ENCODE data around the gene GPR31. TPM values are rescaled to one million over a fixed set of nuclear protein-coding genes. Genes with fewer than 3 reads are reported as not detected.

Gene GPR31
- total RNA-seq, 2 experiments from 2014 or later: not detected

DNA sequence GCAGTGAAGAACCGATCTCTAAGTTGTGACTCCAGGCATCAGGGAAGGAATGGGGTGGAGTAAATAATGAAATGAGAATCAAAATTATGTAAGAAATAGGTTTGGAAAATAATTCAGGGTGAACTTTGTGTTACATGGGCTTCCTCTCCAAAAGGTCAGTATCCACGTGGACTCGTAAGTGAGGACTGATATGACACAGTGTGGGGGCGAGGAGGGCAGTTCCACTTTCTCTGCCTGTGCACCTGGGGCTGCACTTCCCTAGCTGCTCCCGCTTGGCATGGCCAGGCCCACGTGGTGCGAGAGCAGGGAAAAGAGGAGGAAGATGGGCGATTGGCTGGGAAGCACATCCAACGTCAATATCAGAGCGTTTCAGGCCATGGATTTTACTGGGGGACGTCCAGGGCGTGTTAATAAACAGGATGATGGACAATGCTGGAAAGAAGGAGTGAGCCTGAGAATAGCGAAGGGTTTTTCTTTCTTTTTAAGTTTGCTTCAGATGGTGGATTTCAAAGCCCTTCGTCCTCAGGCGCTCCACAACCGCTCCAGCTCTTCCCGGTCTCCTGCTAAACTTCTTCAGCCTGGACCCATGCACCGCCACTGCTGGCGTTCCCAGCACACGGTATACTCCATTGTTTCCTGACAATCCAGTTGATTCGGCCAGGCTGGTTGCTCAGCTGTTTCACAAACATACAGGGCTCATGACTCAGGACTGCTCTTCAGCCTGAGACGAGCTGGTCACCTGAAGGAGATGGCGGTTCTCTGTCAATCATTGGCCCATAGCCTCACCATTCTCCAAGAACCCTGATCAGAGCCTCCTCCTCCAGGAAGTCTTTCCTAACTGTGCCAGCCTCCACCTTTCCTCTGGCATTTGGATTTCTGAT lies 23.1 kb downstream of the GPR31 start:
- Mint-ChIP-seq H3K36me3 (ENCODE audit: low read depth) (no peaks in the 10 kb centered on the region), H3K4me3 (no peak overlapping the region), H3K27me3 (ENCODE audit: low read depth) (peaks cover 14% of the 10 kb centered on the region), H3K9me3 (ENCODE audit: insufficient read depth) (no peaks in the 10 kb centered on the region), H3K27ac (no peak overlapping the region), H3K4me1 (ENCODE audit: low read depth) (peaks cover 23% of the 10 kb centered on the region)
- no peak for ATAC-seq
- no peak for DNase-seq
- ChIA-PET CTCF (no interaction called here), POLR2A (no interaction called here)

DNA sequence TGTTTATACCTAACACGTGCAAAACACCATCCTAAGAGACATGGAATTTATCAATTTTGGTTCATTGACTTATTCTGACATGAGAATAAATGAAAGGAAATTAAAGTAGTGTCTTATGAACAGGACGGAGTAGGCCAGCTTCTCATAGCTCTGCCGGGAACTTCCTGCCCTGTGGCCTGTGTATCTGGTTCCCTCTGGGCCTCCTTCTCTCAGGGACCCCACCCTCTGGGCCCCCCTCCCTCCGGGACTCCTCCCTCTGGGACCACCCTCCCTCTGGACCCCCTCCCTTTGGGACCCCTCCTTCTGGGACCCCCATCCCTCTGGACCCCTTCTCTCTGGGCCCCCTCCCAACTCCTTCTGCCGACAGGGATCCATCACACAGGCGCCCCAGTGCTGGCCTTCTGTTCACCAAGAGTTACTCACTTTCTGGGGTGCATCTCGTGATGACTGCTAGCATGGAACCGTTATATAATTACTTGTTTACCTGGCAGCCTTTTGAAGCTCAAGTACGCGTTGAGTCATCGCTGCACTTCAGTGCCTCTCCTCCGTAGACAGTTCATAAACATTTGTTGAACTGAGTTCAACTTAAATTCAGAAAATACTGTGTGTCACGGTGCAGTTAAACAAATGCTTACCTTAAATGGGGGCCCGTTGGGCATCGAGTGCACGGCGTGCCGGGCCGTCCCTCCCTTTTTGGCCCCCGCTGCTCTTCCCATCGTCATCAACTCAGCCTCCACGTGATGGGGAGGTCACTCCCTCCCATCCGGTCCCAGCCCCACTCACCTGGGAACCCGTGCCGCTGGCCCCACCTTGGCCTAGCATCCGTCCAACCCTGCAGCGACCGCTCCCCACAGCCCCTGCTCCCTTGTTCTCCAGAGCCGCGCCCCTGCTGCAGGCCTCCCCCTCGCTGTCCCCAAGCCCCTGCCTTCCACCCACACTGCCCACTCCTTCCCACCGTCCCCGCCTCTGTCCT lies 26.8 kb downstream of the GPR31 start:
- Mint-ChIP-seq H3K27me3 (ENCODE audit: low read depth) (peaks cover 5% of the 10 kb centered on the region), H3K4me3 (no peak overlapping the region), H3K9me3 (ENCODE audit: insufficient read depth) (no peaks in the 10 kb centered on the region), H3K27ac (no peak overlapping the region), H3K36me3 (ENCODE audit: low read depth) (peaks cover 5% of the 10 kb centered on the region), H3K4me1 (ENCODE audit: low read depth) (peaks cover 18% of the 10 kb centered on the region)
- CTCF ChIA-PET: interaction anchor here (1.8 kb wide), 1 partner anchor 9 kb away, joined by 6 read pairs; no protein-coding TSS in a partner anchor
- DNase-seq (no peak), ATAC-seq (no peak)
- POLR2A ChIA-PET: no interaction called here

DNA sequence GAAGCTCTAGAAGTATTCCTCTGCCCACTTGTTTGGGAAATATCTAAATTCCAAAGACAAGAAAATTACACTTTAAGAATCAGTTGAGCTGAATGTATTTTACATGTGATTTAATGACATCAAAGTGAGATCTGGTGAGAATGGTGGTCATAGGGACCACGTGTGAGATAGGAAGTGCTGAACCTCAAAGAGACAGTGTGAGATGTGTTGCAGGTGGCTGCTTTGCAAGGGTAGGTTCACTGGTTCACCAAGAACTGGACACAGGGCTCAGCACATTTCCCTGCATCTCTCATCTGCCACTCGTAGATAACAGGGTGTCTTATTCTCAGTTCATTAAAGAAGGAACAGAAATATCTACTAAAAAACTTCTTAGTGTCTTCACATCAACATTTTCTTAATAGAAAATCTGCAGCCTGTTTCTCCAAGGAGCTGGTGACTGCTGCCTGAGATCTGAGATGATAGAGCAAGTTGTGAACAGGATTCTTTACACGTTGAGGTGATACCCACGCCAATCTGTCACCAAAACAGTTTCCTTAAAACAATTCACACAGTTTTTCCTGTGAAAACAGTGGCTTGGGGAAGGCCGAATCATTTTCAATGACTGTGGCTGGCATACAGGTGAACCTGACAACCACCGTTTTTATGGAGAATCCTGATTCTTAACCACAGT lies 27.6 kb downstream of the GPR31 start:
- H3K9me3 Mint-ChIP-seq (ENCODE audit: insufficient read depth): no peaks in the 10 kb centered on the region
- ChIA-PET CTCF (interaction anchor here (0.9 to 1.8 kb wide), 3 partner anchors 10 to 32 kb away, joined by 3 to 6 read pairs (median 3); no protein-coding TSS in a partner anchor), POLR2A (no interaction called here)
- ATAC-seq (no peak), DNase-seq (no peak)
- H3K27ac Mint-ChIP-seq: no peak overlapping the region
- peaks cover 5% of the 10 kb centered on the region for H3K27me3 Mint-ChIP-seq (ENCODE audit: low read depth)
- H3K4me1 Mint-ChIP-seq (ENCODE audit: low read depth): peaks cover 18% of the 10 kb centered on the region
- no peak overlapping the region for H3K4me3 Mint-ChIP-seq
- H3K36me3 Mint-ChIP-seq (ENCODE audit: low read depth): peaks cover 5% of the 10 kb centered on the region

DNA sequence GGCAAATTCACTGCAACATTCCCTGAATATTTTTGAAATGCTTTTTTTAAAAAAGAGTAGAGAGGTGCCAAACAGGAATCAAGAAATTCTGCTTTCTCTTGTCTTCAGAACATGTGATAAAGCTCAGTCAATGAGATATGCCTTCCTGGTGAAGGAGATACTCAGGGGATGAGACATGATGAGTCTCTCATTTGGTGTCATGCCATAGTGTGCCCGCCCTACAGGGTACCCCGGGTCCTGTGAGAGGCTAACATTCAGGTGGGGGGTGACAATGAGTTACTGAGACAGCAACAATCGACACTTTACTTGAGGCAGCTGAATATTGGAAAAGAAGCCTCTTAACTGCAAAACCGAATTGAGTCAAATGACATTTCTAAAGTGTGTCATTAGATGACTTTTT lies 28.2 kb downstream of the GPR31 start:
- Mint-ChIP-seq H3K27me3 (ENCODE audit: low read depth) (peaks cover 5% of the 10 kb centered on the region), H3K9me3 (ENCODE audit: insufficient read depth) (no peaks in the 10 kb centered on the region), H3K4me1 (ENCODE audit: low read depth) (peaks cover 19% of the 10 kb centered on the region), H3K36me3 (ENCODE audit: low read depth) (peaks cover 5% of the 10 kb centered on the region), H3K4me3 (no peak overlapping the region), H3K27ac (no peak overlapping the region)
- ATAC-seq (no peak), DNase-seq (no peak)
- POLR2A ChIA-PET: interaction anchor here (1.1 kb wide), 1 partner anchor 173 kb away, joined by 3 read pairs; the partner anchor contains the start of gene RNASET2
- CTCF ChIA-PET: interaction anchor here (0.9 to 1.8 kb wide), 5 partner anchors 10 to 32 kb away, joined by 3 to 6 read pairs (median 3); no protein-coding TSS in a partner anchor

DNA sequence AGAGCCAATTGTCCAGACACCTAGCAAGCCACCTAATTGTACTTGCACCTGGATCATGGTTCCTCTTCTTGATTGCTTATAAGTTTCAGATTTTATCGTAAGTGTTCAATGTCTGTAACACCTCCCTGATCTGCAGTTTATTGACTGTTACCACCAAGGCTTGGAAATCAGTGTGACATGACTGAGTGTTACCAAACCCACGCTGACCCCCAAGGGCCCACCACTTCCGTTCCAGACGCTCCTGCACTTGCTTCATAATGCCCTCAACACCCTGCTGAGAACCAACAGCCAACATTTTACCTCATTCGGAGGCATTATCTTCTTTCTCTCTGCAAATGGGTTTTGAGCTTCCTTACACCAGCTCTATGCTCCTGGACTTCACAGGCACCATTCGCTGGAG lies 28.6 kb downstream of the GPR31 start:
- Mint-ChIP-seq H3K36me3 (ENCODE audit: low read depth) (peaks cover 5% of the 10 kb centered on the region), H3K4me1 (ENCODE audit: low read depth) (peaks cover 21% of the 10 kb centered on the region), H3K27ac (no peak overlapping the region), H3K27me3 (ENCODE audit: low read depth) (peaks cover 5% of the 10 kb centered on the region), H3K9me3 (ENCODE audit: insufficient read depth) (no peaks in the 10 kb centered on the region), H3K4me3 (no peak overlapping the region)
- ChIA-PET POLR2A (interaction anchor here (1.1 kb wide), 1 partner anchor 173 kb away, joined by 3 read pairs; the partner anchor contains the start of gene RNASET2), CTCF (interaction anchor here (0.9 to 1.2 kb wide), 5 partner anchors 8 to 32 kb away, joined by 3 read pairs; no protein-coding TSS in a partner anchor)
- ATAC-seq: no peak
- DNase-seq: no peak

DNA sequence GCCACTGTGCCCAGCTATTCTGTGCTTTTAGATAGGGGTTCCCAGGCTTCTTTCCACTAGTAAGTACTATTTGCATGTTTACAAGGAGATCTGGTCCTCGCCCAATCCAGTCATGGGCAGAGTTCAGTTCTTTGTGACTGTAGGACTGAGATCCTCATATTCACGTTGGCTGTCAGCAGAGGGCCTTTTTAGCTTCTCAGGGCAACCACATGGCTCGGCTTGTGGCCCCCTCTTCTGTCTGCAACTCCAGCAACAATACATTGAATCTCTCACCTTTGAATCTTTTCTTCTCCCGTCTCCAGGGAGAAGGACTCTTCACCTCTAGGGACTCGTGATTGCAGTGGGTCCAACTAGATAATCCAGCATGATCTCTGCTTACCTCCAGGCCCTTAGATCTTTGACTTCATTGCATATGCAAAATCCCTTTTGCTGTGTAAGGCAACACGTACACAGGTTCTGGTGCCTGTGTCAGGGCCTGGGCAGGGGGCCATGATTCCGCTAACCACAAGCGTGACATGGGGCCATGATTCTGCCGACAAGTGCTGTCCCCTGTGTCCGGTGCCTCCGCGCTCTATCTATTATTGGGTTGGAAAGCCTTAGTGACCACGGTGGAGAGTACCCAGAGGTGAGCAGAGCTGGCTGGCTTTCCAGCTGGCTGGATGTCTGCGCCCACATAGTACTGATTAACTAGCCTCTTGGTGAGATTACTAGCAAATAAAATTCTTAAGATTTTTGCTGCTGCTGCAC lies 29.8 kb downstream of the GPR31 start:
- Mint-ChIP-seq H3K36me3 (ENCODE audit: low read depth) (peaks cover 5% of the 10 kb centered on the region), H3K9me3 (ENCODE audit: insufficient read depth) (no peaks in the 10 kb centered on the region), H3K27me3 (ENCODE audit: low read depth) (peaks cover 3% of the 10 kb centered on the region), H3K27ac (no peak overlapping the region), H3K4me1 (ENCODE audit: low read depth) (peaks cover 29% of the 10 kb centered on the region), H3K4me3 (no peak overlapping the region)
- CTCF ChIA-PET: interaction anchor here (1.0 to 1.3 kb wide), 3 partner anchors 8 to 138 kb away, joined by 3 read pairs; no protein-coding TSS in a partner anchor
- DNase-seq (no peak), ATAC-seq (no peak)
- POLR2A ChIA-PET: no interaction called here

DNA sequence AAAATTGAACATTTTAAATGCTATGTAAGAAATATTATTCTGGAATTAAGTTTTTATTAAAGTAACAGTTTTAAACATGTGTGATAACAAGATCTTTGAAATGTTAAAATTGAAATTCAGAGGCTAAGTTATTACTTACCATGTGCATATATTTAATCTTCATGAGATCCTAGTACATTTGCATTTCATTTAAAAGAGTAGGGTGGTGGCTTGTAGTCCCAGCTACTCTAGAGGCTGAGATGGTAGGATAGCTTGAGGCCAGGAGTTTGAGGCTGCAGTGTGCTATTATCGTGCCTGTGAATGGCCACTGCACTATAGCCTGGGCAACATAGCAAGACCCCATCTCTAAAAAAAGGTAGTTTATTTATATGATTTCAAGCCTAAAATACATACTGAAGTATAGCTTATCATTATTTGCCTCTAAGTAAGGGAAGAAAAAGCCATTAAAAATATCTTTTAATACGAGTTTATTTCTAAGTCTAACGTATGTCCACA lies 31.9 kb downstream of the GPR31 start:
- DNase-seq (no peak), ATAC-seq (no peak)
- Mint-ChIP-seq H3K9me3 (ENCODE audit: insufficient read depth) (no peaks in the 10 kb centered on the region), H3K36me3 (ENCODE audit: low read depth) (peaks cover 5% of the 10 kb centered on the region), H3K4me3 (no peak overlapping the region), H3K27me3 (ENCODE audit: low read depth) (peaks cover 2% of the 10 kb centered on the region), H3K4me1 (ENCODE audit: low read depth) (peaks cover 49% of the 10 kb centered on the region), H3K27ac (no peak overlapping the region)
- POLR2A ChIA-PET: no interaction called here
- CTCF ChIA-PET: no interaction called here

DNA sequence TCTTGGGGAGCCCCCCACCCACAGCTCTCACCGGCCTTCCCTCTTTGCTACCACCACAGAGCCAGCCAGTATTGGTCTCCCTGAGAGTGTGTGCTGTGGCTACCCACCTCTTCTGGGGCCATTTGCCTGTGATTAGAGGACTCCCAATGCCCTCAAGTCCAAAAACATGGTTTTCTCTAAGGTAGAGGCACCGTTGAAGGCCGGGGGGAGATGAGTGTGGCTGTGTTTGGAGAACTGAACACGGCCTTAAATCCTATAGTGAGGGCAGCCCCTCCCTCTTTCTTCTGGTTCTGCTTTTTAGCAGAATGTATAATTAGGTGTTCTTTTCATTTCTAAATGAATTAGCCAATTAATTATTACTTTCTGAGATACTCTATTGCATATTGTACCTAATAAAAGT lies 32.4 kb downstream of the GPR31 start:
- DNase-seq (no peak), ATAC-seq (no peak)
- ChIA-PET POLR2A (no interaction called here), CTCF (no interaction called here)
- no peak overlapping the region for H3K4me3 Mint-ChIP-seq
- peaks cover 51% of the 10 kb centered on the region for H3K4me1 Mint-ChIP-seq (ENCODE audit: low read depth)
- peaks cover 2% of the 10 kb centered on the region for H3K27me3 Mint-ChIP-seq (ENCODE audit: low read depth)
- H3K9me3 Mint-ChIP-seq (ENCODE audit: insufficient read depth): no peaks in the 10 kb centered on the region
- no peak overlapping the region for H3K27ac Mint-ChIP-seq
- peaks cover 5% of the 10 kb centered on the region for H3K36me3 Mint-ChIP-seq (ENCODE audit: low read depth)

DNA sequence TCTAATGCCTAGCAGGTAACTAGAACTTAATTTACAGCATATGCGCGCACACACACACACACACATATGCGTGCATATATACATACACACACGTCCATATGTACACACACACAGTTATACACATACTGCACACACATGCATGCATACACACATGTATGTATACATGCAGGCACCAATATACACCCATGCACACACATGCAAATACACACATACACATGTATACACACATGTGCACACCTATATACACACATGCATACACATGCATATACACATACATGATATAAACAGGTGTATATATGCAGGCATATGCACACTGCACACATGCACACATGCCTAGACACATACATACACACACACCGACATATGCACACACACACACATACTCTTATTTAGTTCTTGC lies 33.0 kb downstream of the GPR31 start:
- POLR2A ChIA-PET: no interaction called here
- Mint-ChIP-seq H3K36me3 (ENCODE audit: low read depth) (peaks cover 5% of the 10 kb centered on the region), H3K27me3 (ENCODE audit: low read depth) (peaks cover 2% of the 10 kb centered on the region), H3K9me3 (ENCODE audit: insufficient read depth) (no peaks in the 10 kb centered on the region), H3K4me1 (ENCODE audit: low read depth) (peaks cover 51% of the 10 kb centered on the region), H3K27ac (no peak overlapping the region), H3K4me3 (no peak overlapping the region)
- DNase-seq (no peak), ATAC-seq (no peak)
- CTCF ChIA-PET: interaction anchor here (1.3 to 1.8 kb wide), 2 partner anchors 13 to 17 kb away, joined by 4 read pairs; no protein-coding TSS in a partner anchor

DNA sequence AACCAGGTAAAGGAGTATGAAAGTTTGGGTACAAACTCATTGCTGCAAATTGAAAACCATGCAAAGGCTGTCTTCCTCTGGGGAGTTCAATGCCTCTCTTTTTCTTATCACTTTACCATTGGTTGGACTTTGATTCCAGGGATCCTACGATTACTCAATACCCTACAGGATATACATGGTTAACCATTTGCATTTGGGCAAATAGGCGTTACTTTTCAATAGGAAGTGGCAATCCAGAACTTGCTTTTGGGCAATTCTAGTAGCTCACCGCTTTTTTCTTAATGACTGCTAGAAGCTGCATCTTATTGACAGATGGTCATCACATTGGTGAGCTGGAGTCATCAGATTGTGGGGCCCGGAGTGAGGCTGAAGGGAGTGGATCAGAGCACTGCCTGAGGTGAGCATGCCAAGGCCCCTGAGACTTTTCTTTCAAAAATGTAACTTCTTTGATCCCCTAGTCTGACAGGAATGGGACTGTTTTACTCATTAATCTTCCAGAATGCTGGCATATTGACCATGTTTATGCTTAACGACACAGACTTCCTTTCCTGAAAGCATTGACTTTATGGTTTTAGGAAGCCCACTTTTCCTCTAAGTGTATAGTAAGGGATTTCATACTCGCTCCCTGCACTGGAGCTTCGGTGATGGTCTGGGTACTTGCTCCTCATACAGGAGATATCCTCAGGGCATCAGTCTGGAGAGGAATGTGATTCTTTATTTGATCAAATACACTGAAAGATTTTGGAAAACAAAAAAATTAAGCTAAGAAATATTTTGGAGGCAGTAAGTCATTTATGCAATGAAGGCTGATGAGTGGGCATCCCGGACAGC lies 34.7 kb downstream of the GPR31 start, which contains the start of gene CCR6:
CCR6 (plus strand) TSS at position 270 of the 831 bp plus-strand sequence. CDS start 13,039 bp downstream, outside the sequence.
- peak; percentile 34 for ATAC-seq
- H3K27ac Mint-ChIP-seq: peak within 1 kb of the TSS; percentile 86

More for the DNA sequence above, 34.7 kb downstream of the GPR31 start, which contains the start of gene CCR6:
- no peak for DNase-seq
- H3K36me3 Mint-ChIP-seq (ENCODE audit: low read depth): peaks cover 5% of the 10 kb centered on the region
- H3K4me3 Mint-ChIP-seq: peak within 1 kb of the TSS; percentile 70
- H3K4me1 Mint-ChIP-seq (ENCODE audit: low read depth): peaks cover 55% of the 10 kb centered on the region
- peaks cover 2% of the 10 kb centered on the region for H3K27me3 Mint-ChIP-seq (ENCODE audit: low read depth)
- ChIA-PET CTCF (interaction anchor here (0.7 to 2.1 kb wide), 6 partner anchors 13 to 228 kb away, joined by 3 to 5 read pairs (median 3); no protein-coding TSS in a partner anchor), POLR2A (interaction anchor here (0.7 to 1.0 kb wide), 2 partner anchors 25 to 81 kb away, joined by 3 read pairs; no protein-coding TSS in a partner anchor)
- no peaks in the 10 kb centered on the region for H3K9me3 Mint-ChIP-seq (ENCODE audit: insufficient read depth)
